ENCODE data around the gene SH3RF1. TPM values are rescaled to one million over a fixed set of nuclear protein-coding genes. Genes with fewer than 3 reads are reported as not detected.
A peak's percentile ranks its signal among the peaks of the same experiment; 100 is the strongest.

The SH3RF1 gene
- total RNA-seq, 3 donors from 2014 or later: 45.3 to 82.3 (median 65.5) TPM

DNA sequence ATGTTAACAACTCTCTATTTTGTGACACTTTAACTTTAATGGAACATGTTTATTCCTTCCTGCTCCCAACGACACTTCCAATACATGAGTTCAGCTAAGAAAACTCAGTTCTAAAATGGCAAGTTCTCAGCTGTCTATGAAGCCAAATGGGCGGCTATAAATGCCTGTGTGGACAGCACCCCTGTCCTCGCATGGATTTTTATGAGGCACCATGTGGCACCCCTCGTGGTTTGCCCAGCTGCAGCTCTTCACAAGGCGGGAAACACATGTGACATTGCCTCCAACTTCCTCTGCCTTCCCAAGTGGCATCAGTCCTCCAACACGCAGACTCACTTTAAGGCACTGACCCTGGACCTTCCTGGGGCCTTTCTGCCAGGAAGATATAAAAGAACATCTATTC lies 48.0 kb downstream of the SH3RF1 start:
- Histone ChIP-seq H3K4me1 (ENCODE audit: low read depth) (peaks cover 37% of the 10 kb centered on the region), H3K9me3 (no peaks in the 10 kb centered on the region), H3K36me3 (ENCODE audit: low read depth) (no peaks in the 10 kb centered on the region), H3K4me3 (no peak overlapping the region)
- intact Hi-C loops (cut with DNase I, micrococcal nuclease): no loop called here
- peak; percentile 75 for ATAC-seq
- TF ChIP-seq, protein P1, sequence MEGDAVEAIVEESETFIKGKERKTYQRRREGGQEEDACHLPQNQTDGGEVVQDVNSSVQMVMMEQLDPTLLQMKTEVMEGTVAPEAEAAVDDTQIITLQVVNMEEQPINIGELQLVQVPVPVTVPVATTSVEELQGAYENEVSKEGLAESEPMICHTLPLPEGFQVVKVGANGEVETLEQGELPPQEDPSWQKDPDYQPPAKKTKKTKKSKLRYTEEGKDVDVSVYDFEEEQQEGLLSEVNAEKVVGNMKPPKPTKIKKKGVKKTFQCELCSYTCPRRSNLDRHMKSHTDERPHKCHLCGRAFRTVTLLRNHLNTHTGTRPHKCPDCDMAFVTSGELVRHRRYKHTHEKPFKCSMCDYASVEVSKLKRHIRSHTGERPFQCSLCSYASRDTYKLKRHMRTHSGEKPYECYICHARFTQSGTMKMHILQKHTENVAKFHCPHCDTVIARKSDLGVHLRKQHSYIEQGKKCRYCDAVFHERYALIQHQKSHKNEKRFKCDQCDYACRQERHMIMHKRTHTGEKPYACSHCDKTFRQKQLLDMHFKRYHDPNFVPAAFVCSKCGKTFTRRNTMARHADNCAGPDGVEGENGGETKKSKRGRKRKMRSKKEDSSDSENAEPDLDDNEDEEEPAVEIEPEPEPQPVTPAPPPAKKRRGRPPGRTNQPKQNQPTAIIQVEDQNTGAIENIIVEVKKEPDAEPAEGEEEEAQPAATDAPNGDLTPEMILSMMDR (IDR thresholded peaks at IDR 0.05): no peak
- peak; percentile 67 to 73 (median 69) for DNase-seq

- Histone ChIP-seq H3K4me3 (no peak overlapping the region), H3K36me3 (ENCODE audit: low read depth) (no peaks in the 10 kb centered on the region), H3K4me1 (ENCODE audit: low read depth) (peaks cover 37% of the 10 kb centered on the region), H3K9me3 (no peaks in the 10 kb centered on the region)
- intact Hi-C loops (cut with DNase I, micrococcal nuclease): no loop called here
- ATAC-seq (no peak), DNase-seq (no peak)
- TF ChIP-seq, protein P1 (IDR thresholded peaks at IDR 0.05): no peak
These were observed 49.1 kb downstream of the SH3RF1 start for GRCh38 chr4:169221662-169222061.

DNA sequence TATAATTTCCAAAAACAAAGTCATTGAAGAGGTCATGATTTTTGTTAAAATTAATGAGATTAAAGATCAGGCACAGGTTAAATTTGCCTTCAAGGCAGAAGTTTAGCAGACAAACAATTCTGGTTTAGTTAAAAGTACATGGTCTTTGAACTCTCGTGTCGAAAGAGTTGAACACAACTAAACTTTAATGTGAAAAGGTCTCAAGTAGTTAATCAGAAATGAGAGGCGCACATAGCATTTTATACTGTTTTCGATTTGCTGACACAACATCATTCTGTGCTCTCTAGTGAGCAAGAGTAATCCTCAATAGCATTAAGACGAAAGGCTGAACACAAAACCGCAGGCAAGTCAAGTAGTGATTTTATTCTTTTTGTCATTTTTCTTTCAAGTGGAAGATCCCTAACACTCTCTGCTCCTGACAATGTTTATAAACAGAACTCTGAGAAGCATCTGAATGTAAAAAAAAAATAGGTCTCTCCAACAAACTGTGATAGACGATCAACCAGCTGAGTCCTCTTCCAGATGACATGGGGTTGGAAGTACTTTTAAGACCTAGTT lies 49.8 kb downstream of the SH3RF1 start:
- no peaks in the 10 kb centered on the region for H3K9me3 ChIP-seq
- TF ChIP-seq, protein P1 (IDR thresholded peaks at IDR 0.05): no peak
- ATAC-seq (no peak), DNase-seq (no peak)
- H3K4me3 ChIP-seq: no peak overlapping the region
- no peaks in the 10 kb centered on the region for H3K36me3 ChIP-seq (ENCODE audit: low read depth)
- peaks cover 37% of the 10 kb centered on the region for H3K4me1 ChIP-seq (ENCODE audit: low read depth)
- intact Hi-C loops (cut with DNase I, micrococcal nuclease): no loop called here

GRCh38 chr4:169220447-169220846 lies 50.3 kb downstream of the SH3RF1 start:
- H3K9me3 ChIP-seq: no peaks in the 10 kb centered on the region
- no peaks in the 10 kb centered on the region for H3K36me3 ChIP-seq (ENCODE audit: low read depth)
- no peak overlapping the region for H3K4me3 ChIP-seq
- intact Hi-C loops (cut with DNase I, micrococcal nuclease): no loop called here
- ATAC-seq (no peak), DNase-seq (no peak)
- H3K4me1 ChIP-seq (ENCODE audit: low read depth): peaks cover 37% of the 10 kb centered on the region
- TF ChIP-seq, protein P1 (IDR thresholded peaks at IDR 0.05): no peak

- Histone ChIP-seq H3K4me3 (no peak overlapping the region), H3K9me3 (no peaks in the 10 kb centered on the region), H3K4me1 (ENCODE audit: low read depth) (peaks cover 37% of the 10 kb centered on the region), H3K36me3 (ENCODE audit: low read depth) (no peaks in the 10 kb centered on the region)
- TF ChIP-seq, protein P1 (IDR thresholded peaks at IDR 0.05): no peak
- ATAC-seq (peak; percentile 46), DNase-seq (peak in 1 of 3 donors; percentile 47)
- intact Hi-C loops (cut with DNase I, micrococcal nuclease): no loop called here
These were observed 51.3 kb downstream of the SH3RF1 start for GRCh38 chr4:169219440-169219839.

DNA sequence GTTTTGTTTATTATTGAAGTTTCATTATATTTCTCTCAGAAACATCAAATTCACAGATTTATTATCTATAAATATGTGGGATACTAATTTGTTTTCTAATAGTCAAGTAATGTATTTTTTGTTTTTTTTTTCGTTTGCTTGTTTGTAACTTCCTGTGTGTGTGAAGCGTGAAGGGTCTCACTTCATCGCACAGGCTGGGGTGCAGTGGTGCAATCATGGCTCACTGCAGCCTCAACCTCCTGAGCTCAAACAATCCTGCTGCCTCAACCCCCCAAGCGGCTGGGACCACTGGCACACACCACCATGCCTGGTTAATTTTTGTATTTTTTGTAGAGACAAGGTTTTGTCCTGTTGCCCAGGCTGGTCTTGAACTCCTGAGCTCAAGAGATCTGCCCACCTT lies 55.1 kb downstream of the SH3RF1 start:
- Histone ChIP-seq H3K4me3 (no peak overlapping the region), H3K36me3 (ENCODE audit: low read depth) (no peaks in the 10 kb centered on the region), H3K9me3 (no peaks in the 10 kb centered on the region), H3K4me1 (ENCODE audit: low read depth) (peaks cover 13% of the 10 kb centered on the region)
- TF ChIP-seq, protein P1 (IDR thresholded peaks at IDR 0.05): no peak
- intact Hi-C loops (cut with DNase I, micrococcal nuclease): no loop called here
- ATAC-seq (no peak), DNase-seq (no peak)
